Measurements from ENCODE around the gene CCR1.

The CCR1 gene

GRCh38 chr3:46208167-46208704, at the start of gene CCR1:
Gene CCR1 (minus strand): TSS chr3:46208313. CDS start chr3:46204313, 4,000 bp downstream.
- peak; percentile 75 for DNase-seq

GRCh38 chr3:46252980-46253379, 44.9 kb upstream of the CCR1 start:
- no peak for DNase-seq

DNA sequence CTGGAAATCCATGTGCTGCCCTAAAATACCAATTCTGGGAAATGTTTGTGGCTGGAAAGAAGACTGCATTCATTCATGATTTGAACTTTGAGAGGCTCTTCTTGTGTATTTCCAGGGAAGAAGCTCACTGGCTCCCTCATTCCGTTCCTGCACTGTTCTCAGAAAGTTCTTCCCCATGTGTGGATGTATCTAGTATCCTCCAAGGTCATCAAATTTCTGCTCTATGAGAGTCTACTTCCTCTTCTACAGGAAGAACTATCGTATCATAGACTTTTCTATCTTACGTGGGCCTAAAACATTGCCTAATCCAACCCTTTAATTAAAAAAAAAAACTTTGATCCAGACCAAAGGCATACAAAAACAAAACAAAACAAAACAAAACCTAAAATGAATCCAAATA, 37.0 kb upstream of the CCR1 start:
- DNase-seq, result no peak

DNA sequence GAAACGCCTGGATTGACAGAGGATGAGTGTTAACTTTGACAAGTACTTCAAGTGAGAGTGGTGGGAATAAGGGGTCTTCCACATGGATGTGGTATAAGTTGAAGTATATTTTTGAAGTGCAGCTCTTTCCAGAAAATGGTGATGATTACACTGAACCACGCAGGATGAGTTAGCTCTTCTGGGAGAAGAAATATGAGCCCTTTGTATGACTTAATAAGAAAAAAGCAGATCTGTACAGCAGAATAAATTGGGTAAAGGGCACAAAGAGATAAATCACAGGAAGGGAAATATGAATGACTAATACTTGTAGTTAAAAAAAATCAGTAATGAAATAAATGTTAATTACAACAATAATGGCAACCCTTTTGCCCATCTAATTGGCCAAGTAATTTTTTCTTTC, 35.4 kb upstream of the CCR1 start:
- no peak for DNase-seq

DNA sequence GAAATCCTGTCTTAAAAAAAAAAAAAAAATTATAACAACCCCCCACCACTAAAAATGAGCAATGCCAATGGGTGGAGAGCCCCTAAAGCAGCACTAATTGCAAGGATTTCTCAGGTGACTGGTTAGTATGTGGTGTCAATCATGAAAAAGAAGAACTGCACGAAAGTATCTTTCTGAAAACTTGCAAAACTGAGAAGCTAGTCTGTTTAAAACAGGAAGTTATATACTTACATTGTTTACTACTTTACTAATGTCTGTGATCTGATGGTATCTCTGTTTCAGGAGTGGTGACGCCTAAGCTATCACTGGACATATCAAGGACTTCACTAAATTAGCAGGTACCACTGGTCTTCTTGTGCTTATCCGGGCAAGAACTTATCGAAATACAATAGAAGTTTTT, 34.0 kb upstream of the CCR1 start, which contains the start of gene CCR3:
Gene CCR3 (plus strand): TSS at position 341 of the 400 bp plus-strand sequence. CDS start 22,699 bp downstream, outside the sequence.
- DNase-seq, result no peak

DNA sequence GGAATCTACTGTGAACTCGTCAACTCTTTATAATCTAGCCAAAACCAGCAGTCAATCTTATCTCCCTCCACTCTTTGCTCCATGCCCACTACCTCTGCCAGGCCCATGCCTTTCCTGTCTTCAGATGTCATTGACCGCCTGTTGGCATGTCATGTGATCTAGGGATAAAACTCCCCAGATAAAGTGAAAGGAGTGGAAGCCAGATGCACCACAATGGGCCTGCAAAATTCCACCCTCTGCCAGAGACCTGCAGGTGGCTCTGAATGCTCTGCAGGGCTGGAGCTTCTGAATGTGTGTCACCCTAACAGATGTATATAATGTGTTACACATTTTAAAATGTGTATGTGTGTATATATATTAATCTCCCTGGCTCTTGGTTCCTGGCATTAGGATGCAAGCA, 31.8 kb upstream of the CCR1 start:
- DNase-seq, result no peak

GRCh38 chr3:46239301-46239938, 31.3 kb upstream of the CCR1 start:
- no peak for DNase-seq

DNA sequence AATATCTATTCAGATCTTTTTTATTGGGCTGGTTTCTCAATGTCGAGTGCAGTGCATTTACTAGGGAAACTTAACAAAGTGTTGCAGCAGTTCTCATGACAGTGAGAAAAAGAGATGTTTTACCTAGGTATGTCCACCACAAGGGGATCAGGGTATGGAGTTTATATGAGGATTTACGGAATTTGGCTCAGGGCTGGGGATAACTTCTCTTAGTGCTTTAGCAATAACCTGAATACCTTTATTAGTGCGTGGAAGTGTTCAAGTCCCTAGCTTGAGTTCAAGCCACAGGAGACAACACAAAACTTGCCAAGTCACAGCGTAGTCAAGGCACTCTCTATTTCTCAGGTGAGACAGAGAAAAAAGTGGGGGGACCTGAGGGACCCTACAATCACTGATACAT, 30.3 kb upstream of the CCR1 start:
- DNase-seq, result no peak

GRCh38 chr3:46236294-46237054, 28.4 kb upstream of the CCR1 start:
- DNase-seq, result peak; percentile 5

DNA sequence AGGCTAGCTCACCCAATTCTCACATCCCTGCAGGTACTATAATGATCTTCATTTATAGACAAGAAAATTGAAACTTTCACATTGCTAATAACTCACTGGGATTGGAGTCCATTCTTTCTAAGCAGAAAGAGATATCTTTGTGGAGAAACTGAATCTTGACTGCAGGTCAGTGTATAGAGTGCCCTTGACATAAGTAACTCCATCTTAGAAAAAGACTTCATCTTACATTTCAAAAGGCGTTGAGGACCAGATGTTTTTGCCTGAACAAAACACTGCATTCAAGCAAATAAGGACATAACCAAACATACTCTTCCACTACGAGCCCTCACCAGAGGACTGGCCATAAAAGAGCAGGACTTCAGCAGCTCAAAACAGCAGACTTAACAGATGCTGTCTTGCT, 27.3 kb upstream of the CCR1 start:
- DNase-seq, result no peak

- DNase-seq, result no peak
Observed at GRCh38 chr3:46233194-46233593, 25.1 kb upstream of the CCR1 start.

DNA sequence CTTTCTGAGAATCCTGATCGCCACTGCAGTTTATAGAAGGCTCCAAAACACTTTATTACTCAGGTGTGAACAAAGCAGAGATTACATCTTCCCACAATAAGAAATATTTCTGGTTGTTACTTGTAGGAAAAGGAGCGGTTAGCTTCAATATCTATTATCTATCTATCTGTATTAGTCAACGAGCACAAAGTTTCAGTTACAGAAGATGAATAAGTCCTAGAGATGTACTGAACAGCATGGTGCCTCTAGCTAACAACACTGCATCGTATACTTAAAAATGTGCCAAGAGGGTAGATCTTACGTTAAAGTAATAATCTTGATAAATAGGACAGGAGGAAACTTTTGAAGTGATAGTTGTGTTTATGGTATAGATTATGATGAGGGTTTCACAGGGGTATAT, 23.2 kb upstream of the CCR1 start:
- DNase-seq, result no peak

GRCh38 chr3:46228260-46229242, 20.4 kb upstream of the CCR1 start:
- no peak for DNase-seq

DNA sequence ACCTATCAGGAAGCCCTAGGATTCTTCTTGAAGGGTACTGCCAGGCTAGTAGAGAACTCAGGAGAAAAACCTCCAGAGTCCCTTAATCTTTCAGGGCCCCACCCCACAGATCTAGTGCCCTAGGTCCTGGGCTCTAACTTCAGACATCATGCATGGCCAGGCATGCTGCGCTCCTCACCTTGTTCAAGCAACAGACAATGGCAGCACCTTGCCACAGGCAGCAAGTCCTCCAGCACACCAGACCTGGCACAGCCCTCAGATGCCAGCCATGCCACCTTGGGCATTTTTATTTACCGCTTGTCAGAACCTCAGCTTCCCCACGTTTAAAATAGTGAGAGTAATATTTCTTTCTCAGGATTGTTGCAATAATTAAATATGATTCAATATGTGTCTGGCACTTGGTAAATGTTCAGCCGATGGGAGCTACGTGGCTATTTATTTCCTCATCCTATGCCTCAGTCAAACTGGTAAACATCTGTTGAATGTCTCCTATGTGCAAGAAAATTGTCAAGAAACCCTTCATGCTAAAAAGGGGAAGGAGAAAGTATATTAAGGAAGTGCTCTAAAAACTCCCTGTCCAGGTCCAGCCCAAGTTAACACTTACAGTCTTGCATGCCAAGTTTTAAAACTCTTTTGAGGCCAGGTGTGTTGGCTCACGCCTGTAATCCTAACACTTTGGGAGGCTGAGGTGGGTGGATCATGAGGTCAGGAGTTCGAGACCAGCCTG, 14.5 kb upstream of the CCR1 start:
- DNase-seq, result no peak

GRCh38 chr3:46221938-46222337, 13.8 kb upstream of the CCR1 start:
- DNase-seq, result no peak

DNA sequence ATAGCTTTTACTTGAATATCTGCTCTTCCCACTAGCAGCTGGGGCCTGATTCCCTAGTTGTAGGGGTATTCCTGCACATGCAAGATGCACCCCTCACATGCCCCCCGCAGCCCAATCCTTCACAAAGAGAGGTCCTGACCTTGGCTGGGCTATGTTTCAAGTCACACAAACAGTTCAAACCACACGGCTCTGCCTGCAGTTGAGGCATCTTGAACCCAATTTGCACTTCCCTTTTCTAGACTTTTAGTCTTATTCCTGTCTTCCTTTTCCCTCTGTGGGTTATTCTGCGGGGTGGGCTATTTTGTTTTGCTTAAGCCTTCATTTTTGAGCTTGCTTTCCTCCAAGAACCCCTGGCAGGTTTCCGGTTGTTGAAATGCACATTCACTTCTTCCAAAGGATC, 13.3 kb upstream of the CCR1 start:
- DNase-seq, result no peak

DNA sequence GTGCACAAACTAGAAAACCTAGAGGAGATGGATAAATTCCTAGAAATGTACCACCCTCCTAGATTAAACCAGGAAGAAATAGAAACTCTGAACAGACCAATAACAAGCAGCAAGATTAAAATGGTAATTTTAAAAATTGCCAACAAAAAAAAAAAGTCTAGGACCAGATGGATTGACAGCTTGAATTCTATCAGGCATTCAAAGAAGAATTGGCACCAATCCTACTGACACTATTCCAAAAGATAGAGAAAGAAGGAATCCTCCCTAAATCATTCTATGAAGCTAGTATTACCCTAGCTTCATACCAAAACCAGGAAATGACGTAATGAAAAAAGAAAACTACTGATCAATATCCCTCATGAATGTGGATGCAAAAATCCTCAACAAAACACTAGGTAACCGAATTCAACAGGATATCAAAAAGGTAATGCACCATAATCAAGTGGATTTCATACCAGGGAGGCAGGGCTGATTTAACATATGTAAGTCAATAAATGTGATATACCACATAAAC, 10.1 kb upstream of the CCR1 start:
- no peak for DNase-seq

DNA sequence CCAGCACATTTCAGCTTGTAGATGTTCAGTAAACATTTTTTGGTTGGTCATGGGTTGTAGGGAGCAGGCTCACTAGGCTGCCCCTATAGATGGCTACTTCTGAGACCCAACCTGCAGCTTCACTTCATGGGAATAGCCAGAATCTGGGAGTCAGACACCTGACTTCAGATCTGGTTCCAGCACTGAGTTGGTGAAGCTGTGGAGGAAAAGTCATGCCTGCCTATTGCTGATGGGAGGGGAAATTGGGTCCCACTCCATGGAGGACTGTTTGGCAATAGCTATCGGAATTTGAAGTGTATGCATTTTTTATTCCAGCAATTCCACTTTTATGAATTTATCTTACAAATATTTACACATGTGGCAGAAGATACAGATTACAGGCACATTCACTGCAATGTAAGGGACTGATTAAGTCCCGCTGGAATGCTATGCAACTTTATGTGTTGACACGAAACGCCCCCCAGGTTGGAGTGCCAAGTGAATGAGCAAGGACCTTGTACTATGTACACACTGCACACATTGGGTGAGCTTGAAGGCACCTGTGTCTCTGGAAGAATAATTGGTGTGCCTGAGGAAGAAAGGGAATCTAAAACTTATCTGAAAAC, 7.8 kb upstream of the CCR1 start:
- no peak for DNase-seq

DNA sequence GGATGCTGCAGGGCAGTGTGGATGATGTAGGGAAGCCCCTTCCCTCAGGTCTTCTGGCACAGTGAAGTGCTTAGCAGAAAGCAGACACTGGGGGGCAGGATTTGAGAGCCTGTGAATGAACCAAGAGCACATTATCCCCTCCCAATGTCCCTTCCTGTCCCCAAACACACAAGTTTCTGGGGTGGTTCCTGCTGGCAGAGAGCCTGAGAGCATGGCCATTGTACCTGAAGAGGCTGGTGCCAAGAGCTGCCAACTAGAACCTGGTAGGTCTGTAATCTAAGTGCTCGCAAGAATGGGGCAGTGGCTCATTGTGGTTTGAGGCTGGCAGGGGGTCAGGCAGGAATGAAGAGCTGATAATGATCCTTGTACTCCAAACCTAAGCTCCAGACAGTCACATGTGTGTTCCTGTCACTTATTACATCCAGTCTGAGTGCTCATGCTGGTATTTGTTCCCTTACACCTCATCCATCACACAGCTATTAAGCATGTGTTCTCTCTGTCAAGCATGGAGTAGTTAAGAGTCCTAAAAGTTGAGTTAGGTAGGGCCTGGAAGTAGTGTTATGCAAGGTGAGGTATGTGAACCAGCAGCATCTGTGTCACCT, 6.7 kb upstream of the CCR1 start:
- DNase-seq, result peak; percentile 44

DNA sequence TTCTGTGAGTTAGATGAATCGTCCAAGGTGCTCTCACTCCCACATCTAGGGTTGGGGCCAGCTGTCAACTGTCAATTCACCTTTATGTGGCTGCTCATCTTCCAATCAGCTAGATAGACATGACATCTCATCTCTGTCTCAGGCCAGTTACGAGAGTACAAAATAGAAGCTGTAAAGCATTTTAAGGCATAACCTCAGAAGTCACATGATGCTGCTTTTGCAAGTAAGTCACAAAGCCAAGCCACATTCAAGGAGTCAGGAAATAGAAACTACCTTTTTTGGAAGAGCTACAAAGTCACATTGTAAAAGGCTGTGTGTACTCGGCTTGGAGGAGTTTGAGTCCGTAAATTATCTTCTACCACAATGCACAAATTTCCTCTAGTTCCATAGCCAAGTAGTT, 5.1 kb upstream of the CCR1 start:
- DNase-seq, result peak; percentile 48

DNA sequence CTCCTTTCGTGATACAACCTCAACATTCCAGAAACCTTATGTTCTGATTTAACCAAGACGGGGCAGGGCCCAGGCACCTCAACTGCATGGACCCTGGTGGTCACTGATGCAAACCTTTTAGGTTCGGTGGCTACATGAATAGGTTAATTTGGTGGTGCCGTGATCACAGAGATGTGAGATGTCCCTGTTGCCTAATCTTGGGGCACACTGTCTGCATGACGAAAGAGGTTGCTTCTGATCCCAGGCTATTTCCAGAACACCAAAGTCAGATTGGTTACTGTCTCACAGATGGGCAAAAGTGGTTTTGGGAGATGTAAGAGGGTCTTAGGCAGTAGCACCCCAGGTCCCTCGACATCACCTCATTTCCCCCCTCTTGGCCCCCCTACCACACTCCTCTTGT, 4.0 kb upstream of the CCR1 start:
- DNase-seq, result no peak

Measured in activated CD4-positive, alpha-beta T cell treated with anti-CD3 and anti-CD28 coated beads, Interleukin-2, Interleukin-6, amounts not matched to agents 100 ng/mL and 50 ng/mL, durations not matched to agents 16 hours and 8 hours (primary cell).